H1 (cell line): ENCODE data around the gene NKPD1. TPM values are rescaled to one million over a fixed set of nuclear protein-coding genes. Genes with fewer than 3 reads are reported as not detected.

Source experiments
- CTCF ChIA-PET: fragments of 300-600 bp; sonication (Branson Sonifier 250); formaldehyde crosslinking; loops from one replicate; lab custom pipeline; 2021; ENCODE audit not compliant: partially characterized antibody; lab: Charles Lee
- POLR2A ChIA-PET: fragments of 300-600 bp; sonication (Branson Sonifier 250); formaldehyde crosslinking; loops from one replicate; lab custom pipeline; 2021; ENCODE audit warnings: inconsistent platforms; ENCODE audit not compliant: partially characterized antibody; lab: Charles Lee
- DNase-seq, 2 experiments: peaks; one replicate each; pipeline versions ENCODE4 v3.0.0 to v3.0.0-alpha.2; 2010 to 2022; ENCODE audit warnings: low spot score in 2 of 2, low read depth in 1 of 2, mixed read lengths in 1 of 2
- FAIRE-seq: peaks from 2 replicates; lab custom pipeline; 2011; peaks lifted over from hg19 to GRCh38; lab: Jason Lieb, UNC
- H2AFZ ChIP-seq: 2 replicates; pipeline ENCODE4 v1.8.1; 2012; ENCODE audit warnings: low read length, inconsistent platforms
- H2AK5ac ChIP-seq: 2 replicates; pipeline ENCODE4 v1.6.1; 2013; ENCODE audit warnings: low read depth, low read length
- H2BK120ac ChIP-seq: replicated peaks from 2 replicates; pipeline ENCODE3; 2013; ENCODE audit warnings: low read depth, low read length, inconsistent platforms
- H2BK12ac ChIP-seq: 2 replicates; pipeline ENCODE4 v1.6.1; 2013; ENCODE audit warnings: low read depth, low read length
- H2BK15ac ChIP-seq: 2 replicates; pipeline ENCODE4 v1.6.1; 2013; ENCODE audit warnings: low read length
- H2BK20ac ChIP-seq: 2 replicates; pipeline ENCODE4 v1.6.1; 2013; ENCODE audit warnings: low read length
- H2BK5ac ChIP-seq: 2 replicates; pipeline ENCODE4 v1.6.1; 2013; ENCODE audit warnings: low read depth, low read length
- H3K14ac ChIP-seq: 2 replicates; pipeline ENCODE4 v1.6.1; 2013; ENCODE audit warnings: inconsistent platforms; ENCODE audit not compliant: insufficient read length
- H3K18ac ChIP-seq: 2 replicates; pipeline ENCODE4 v1.6.1; 2013; ENCODE audit warnings: low read length; ENCODE audit errors: extremely low read depth
- H3K23ac ChIP-seq: 2 replicates; pipeline ENCODE4 v1.6.1; 2013; ENCODE audit warnings: inconsistent platforms; ENCODE audit not compliant: insufficient read length
- H3K23me2 ChIP-seq: 2 replicates; pipeline ENCODE4 v1.6.1; 2013; ENCODE audit warnings: low read depth, low read length
- H3K27ac ChIP-seq: 2 replicates; pipeline ENCODE4 v1.6.1; 2011; ENCODE audit warnings: low read depth, low read length, inconsistent platforms
- H3K27me3 ChIP-seq, 4 experiments: replicated peaks in 1 of 4; 1 replicate in 1 of 4; 2 replicates in 3 of 4; pipeline versions ENCODE4 v1.6.1 to v1.8.1; 2011 to 2013; ENCODE audit warnings: low read length in 3 of 4, mild to moderate bottlenecking in 3 of 4, inconsistent platforms in 2 of 4, mixed read lengths in 2 of 4, moderate library complexity in 1 of 4; ENCODE audit not compliant: control insufficient read depth in 3 of 4, insufficient read depth in 3 of 4; ENCODE audit errors: extremely low read depth in 1 of 4
- H3K36me3 ChIP-seq, 4 experiments: 2 replicates each; pipeline versions ENCODE4 v1.6.1 to v1.8.1; 2011 to 2013; ENCODE audit warnings: mild to moderate bottlenecking in 4 of 4, low read length in 3 of 4, moderate library complexity in 2 of 4, control low read depth in 1 of 4, inconsistent platforms in 1 of 4; ENCODE audit not compliant: insufficient read depth in 4 of 4, control insufficient read depth in 2 of 4
- H3K4ac ChIP-seq: replicated peaks from 2 replicates; pipeline ENCODE3; 2013; ENCODE audit warnings: low read length, low read depth, mixed read lengths, inconsistent platforms; ENCODE audit not compliant: insufficient read length
- H3K4me1 ChIP-seq, 4 experiments: replicated peaks in 1 of 4; 1 replicate in 1 of 4; 2 replicates in 3 of 4; pipeline versions ENCODE4 v1.6.1 to v1.8.1; 2011 to 2013; ENCODE audit warnings: low read length in 3 of 4, inconsistent platforms in 2 of 4, mixed read lengths in 1 of 4; ENCODE audit not compliant: insufficient read depth in 4 of 4, control insufficient read depth in 3 of 4
- H3K4me2 ChIP-seq, 2 experiments: 2 replicates each; pipeline versions ENCODE4 v1.6.1 to v1.8.1; 2011 to 2013; ENCODE audit warnings: low read depth in 2 of 2, low read length in 2 of 2, control low read depth in 1 of 2, inconsistent platforms in 1 of 2, mild to moderate bottlenecking in 1 of 2; ENCODE audit not compliant: insufficient read depth in 1 of 2
- H3K4me3 ChIP-seq, 4 experiments: fragments of 200-600, 300-600 bp in 1 of 4; sonication (generic), shearing (Covaris generic), sonication (Bioruptor Twin) in 1 of 4; 2 replicates each; pipeline versions ENCODE4 v1.5.1 to v1.8.1; 2011 to 2016; ENCODE audit warnings: low read length in 4 of 4, low read depth in 3 of 4, control low read depth in 2 of 4, inconsistent platforms in 2 of 4, mild to moderate bottlenecking in 2 of 4, mixed read lengths in 1 of 4, moderate library complexity in 1 of 4; ENCODE audit not compliant: insufficient read depth in 2 of 4; ENCODE audit errors: extremely low read depth in 1 of 4
- H3K56ac ChIP-seq: replicated peaks from 2 replicates; pipeline ENCODE3; 2013; ENCODE audit warnings: low read depth, mild to moderate bottlenecking, mixed read lengths, low read length, inconsistent platforms; ENCODE audit not compliant: insufficient read length
- H3K79me1 ChIP-seq: 2 replicates; pipeline ENCODE4 v1.6.1; 2013; ENCODE audit warnings: low read depth, low read length, control low read depth
- H3K79me2 ChIP-seq, 2 experiments: 2 replicates each; pipeline versions ENCODE4 v1.6.1 to v1.8.1; 2012 to 2013; ENCODE audit warnings: low read length in 2 of 2, mild to moderate bottlenecking in 2 of 2, inconsistent platforms in 1 of 2; ENCODE audit not compliant: insufficient read depth in 2 of 2, control insufficient read depth in 1 of 2
- H3K9ac ChIP-seq, 4 experiments: replicated peaks in 1 of 4; 1 replicate in 1 of 4; 2 replicates in 3 of 4; pipeline versions ENCODE4 v1.6.1 to v1.8.1; 2011 to 2013; ENCODE audit warnings: low read depth in 3 of 4, low read length in 3 of 4, control low read depth in 2 of 4, mild to moderate bottlenecking in 2 of 4, moderate library complexity in 2 of 4, inconsistent platforms in 1 of 4; ENCODE audit errors: extremely low read depth in 1 of 4
- H3K9me3 ChIP-seq, 2 experiments: 2 replicates each; pipeline versions ENCODE4 v1.6.1 to v1.8.1; 2012 to 2013; ENCODE audit warnings: mild to moderate bottlenecking in 2 of 2, moderate library complexity in 2 of 2, control low read depth in 1 of 2, inconsistent platforms in 1 of 2, low read depth in 1 of 2, low read length in 1 of 2, mixed read lengths in 1 of 2; ENCODE audit not compliant: insufficient read depth in 2 of 2
- H4K20me1 ChIP-seq, 2 experiments: replicated peaks in 1 of 2; 2 replicates each; pipeline versions ENCODE3 to v1.8.1; 2011 to 2013; ENCODE audit warnings: inconsistent platforms in 2 of 2, low read length in 2 of 2, mild to moderate bottlenecking in 1 of 2; ENCODE audit not compliant: insufficient read depth in 2 of 2, control insufficient read depth in 1 of 2
- H4K5ac ChIP-seq: 2 replicates; pipeline ENCODE4 v1.6.1; 2013; ENCODE audit warnings: low read length, low read depth, mixed read lengths, inconsistent platforms; ENCODE audit not compliant: insufficient read length
- H4K8ac ChIP-seq: 2 replicates; pipeline ENCODE4 v1.8.0; 2013; ENCODE audit warnings: mild to moderate bottlenecking, moderate library complexity, low read length, inconsistent platforms; ENCODE audit not compliant: insufficient read depth; ENCODE audit errors: extremely low read depth
- H4K91ac ChIP-seq: replicated peaks from 2 replicates; pipeline ENCODE3; 2013; ENCODE audit warnings: low read length, mixed read lengths, inconsistent platforms; ENCODE audit not compliant: insufficient read length
- CREB1 ChIP-seq: IDR thresholded peaks from 2 replicates; pipeline ENCODE4 v1.6.1; 2012; ENCODE audit warnings: inconsistent platforms
- GABPA ChIP-seq: IDR thresholded peaks from 2 replicates; pipeline ENCODE4 v1.6.1; 2011; ENCODE audit warnings: mild to moderate bottlenecking, low read length, moderate library complexity, borderline replicate concordance; ENCODE audit not compliant: insufficient read depth
- JUN ChIP-seq: IDR thresholded peaks from 2 replicates; pipeline ENCODE4 v1.6.1; 2011; ENCODE audit warnings: low read depth, mild to moderate bottlenecking, improper control_type of control experiment, low read length
- PHF8 ChIP-seq: fragments of 200-600 bp; sonication (generic); conservative IDR thresholded peaks from 2 replicates; pipeline ENCODE4 v1.7.1; 2012; ENCODE audit warnings: low read depth, mild to moderate bottlenecking, inconsistent platforms, low read length, moderate library complexity
- RXRA ChIP-seq: IDR thresholded peaks from 2 replicates; pipeline ENCODE4 v1.6.1; 2011; ENCODE audit warnings: low read depth, mild to moderate bottlenecking, low read length, moderate library complexity; ENCODE audit not compliant: insufficient read depth
- SIN3A ChIP-seq, 2 experiments: IDR thresholded peaks in 1 of 2; conservative IDR thresholded peaks in 1 of 2; 2 replicates each; pipeline ENCODE4 v1.6.1; 2011 to 2012; ENCODE audit warnings: low read length in 2 of 2, improper control_type of control experiment in 1 of 2, low read depth in 1 of 2, mild to moderate bottlenecking in 1 of 2
- WGBS, 2 experiments: shearing (Covaris generic) in 1 of 2; methylation state at CpG; one replicate each; pipeline versions ENCODE4 v1.1.6 to v1.1.7; 2013 to 2015; ENCODE audit warnings: low lambda C conversion rate in 2 of 2, mixed read lengths in 2 of 2, inconsistent platforms in 1 of 2, low coverage in 1 of 2, missing lambda C conversion rate in 1 of 2; ENCODE audit not compliant: insufficient replicate concordance in 2 of 2, insufficient coverage in 1 of 2, insufficient read length in 1 of 2; ENCODE audit errors: extremely low coverage in 1 of 2, missing lambda C conversion rate in 1 of 2; 5-methylcytosine and 5-hydroxymethylcytosine counted together
- polyA plus RNA-seq, 7 experiments: library from polyadenylated mRNA; depleted of rRNA in 3 of 7; stranded (reverse) in 5 of 7; unstranded in 2 of 7; fragments of >200 nt in 5 of 7; fragments of 200-250 nt in 2 of 7; gene quantifications; 1 replicate in 5 of 7; 2 replicates in 1 of 7; 4 replicates in 1 of 7; pipeline versions ENCODE4 v1.2.1 to v1.2.3, GENCODE V29; 2011 to 2013; ENCODE audit warnings: missing spikeins in 2 of 7, mixed read lengths in 2 of 7
- total RNA-seq: library from RNA; stranded (reverse); fragmentation: NEBNext Ultra II Directional; extraction: Animal tissue kit (Norgen Biotek cat#: 25700); gene quantifications from 2 replicates; pipeline ENCODE4 v1.2.1, GENCODE V29; 2021

NKPD1 gene
- total and polyA plus RNA-seq, 2 of the 8 experiments (the other 6 are each of a cell fraction or from before 2014, with no cell fraction given) = 0.30 to 0.39 TPM

DNA sequence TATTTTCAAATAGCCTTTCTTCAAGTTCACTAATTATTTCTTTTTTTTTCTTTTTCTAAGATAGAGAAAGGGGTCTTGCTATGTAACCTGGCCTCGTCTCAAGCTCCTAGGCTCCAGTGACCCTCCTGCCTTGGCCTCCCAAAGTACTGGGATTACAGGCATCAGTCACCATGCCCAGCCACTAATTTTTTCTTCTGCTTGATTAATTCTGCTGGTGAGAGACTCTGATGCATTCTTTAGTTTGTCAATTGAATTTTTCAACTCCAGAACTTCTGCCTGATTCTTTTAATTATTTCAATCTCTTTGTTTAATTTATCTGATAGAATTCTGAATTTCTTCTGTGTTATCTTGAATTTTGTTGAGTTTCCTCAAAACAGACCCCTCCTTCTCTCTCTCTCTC lies 29.2 kb upstream of the NKPD1 start:
- DNase-seq (no peak), FAIRE-seq (no peak)
- Histone ChIP-seq H4K20me1 (no peaks in the 10 kb centered on the region), H4K5ac (no peak overlapping the region), H3K79me2 (no peaks in the 10 kb centered on the region), H2AK5ac (no peak overlapping the region), H2AFZ (no peak overlapping the region), H3K14ac (no peak overlapping the region), H2BK15ac (no peak overlapping the region), H3K56ac (no peak overlapping the region), H3K9ac (no peak overlapping the region), H3K4ac (no peak overlapping the region), H4K8ac (no peak overlapping the region), H3K4me2 (no peak overlapping the region), H3K9me3 (no peaks in the 10 kb centered on the region), H3K4me3 (no peak overlapping the region), H3K23me2 (no peaks in the 10 kb centered on the region), H3K18ac (no peak overlapping the region), H4K91ac (no peak overlapping the region), H2BK12ac (no peak overlapping the region), H2BK120ac (no peak overlapping the region), H2BK5ac (no peak overlapping the region), H2BK20ac (no peak overlapping the region), H3K23ac (no peak overlapping the region), H3K4me1 (peaks cover 0 to 3% (median 2%) of the 10 kb centered on the region in 4 experiments; a peak in 3 of 7 replicates), H3K27me3 (no peaks in the 10 kb centered on the region; a peak in 1 of 7 replicates), H3K79me1 (no peaks in the 10 kb centered on the region), H3K27ac (no peak overlapping the region), H3K36me3 (no peaks in the 10 kb centered on the region)
- ChIA-PET CTCF (no interaction called here), POLR2A (interaction anchor here (0.6 kb wide), 1 partner anchor 72 kb away, joined by 4 read pairs; no protein-coding TSS in a partner anchor)
- TF ChIP-seq SIN3A (conservative IDR thresholded peaks at IDR 0.05 in 1 of 2, IDR thresholded peaks at IDR 0.05 in 1 of 2; ENCODE audit: low read depth in 1 of 2, low read length in 2 of 2) = no peak
- no peak for TF ChIP-seq GABPA
- TF ChIP-seq CREB1 = no peak
- no peak for TF ChIP-seq JUN
- TF ChIP-seq RXRA = no peak
- no peak for TF ChIP-seq PHF8
- WGBS, 2 experiments = 93% methylated on average over 1 of the region's 1 CpG; no CpG with 5 or more reads in 1 of the 2 experiments
